ENCODE data around the gene TFEB. TPM values are rescaled to one million over a fixed set of nuclear protein-coding genes. Genes with fewer than 3 reads are reported as not detected.

The TFEB gene
- total and polyA plus RNA-seq, 2 donors (not counting 1 experiment from before 2014, with no cell fraction given): 1.9 to 7.6 TPM

- no peaks in the 10 kb centered on the region for H3K79me2 ChIP-seq (ENCODE audit: control insufficient read depth, insufficient read depth, low read length)
- no peaks in the 10 kb centered on the region for H4K20me1 ChIP-seq (ENCODE audit: control insufficient read depth, extremely low read depth, insufficient read depth, low read length)
- H3K27ac ChIP-seq (ENCODE audit: insufficient read depth, low read length): no peak overlapping the region
Observed at GRCh38 chr6:41648070-41648585, 87.3 kb downstream of the TFEB start.

GRCh38 chr6:41647061-41647511 lies 88.3 kb downstream of the TFEB start:
- peaks cover 7% of the 10 kb centered on the region for H3K27me3 ChIP-seq (ENCODE audit: control insufficient read depth, insufficient read depth, low read length)
- H3K36me3 ChIP-seq (ENCODE audit: control insufficient read depth, insufficient read depth, low read length): no peaks in the 10 kb centered on the region
- no peaks in the 10 kb centered on the region for H3K9me3 ChIP-seq (ENCODE audit: control insufficient read depth, insufficient read depth, low read depth, low read length)
- TF ChIP-seq EZH2 (IDR thresholded peaks at IDR 0.05; ENCODE audit: low read length, missing control alignments): no peak
- no peak overlapping the region for H2AFZ ChIP-seq (ENCODE audit: low read length)
- H3K9ac ChIP-seq (ENCODE audit: insufficient read depth, low read length): no peak overlapping the region
- H3K4me3 ChIP-seq (replicated peaks in 1 of 4; ENCODE audit: control extremely low read depth in 1 of 4, insufficient read depth in 1 of 4, low read depth in 3 of 4, low read length in 4 of 4): no peak overlapping the region
- no peaks in the 10 kb centered on the region for H3K79me2 ChIP-seq (ENCODE audit: control insufficient read depth, insufficient read depth, low read length)
- DNase-seq (ENCODE audit: low read depth in 2 of 2): peak; percentile 29 to 65
- H3K27ac ChIP-seq (ENCODE audit: insufficient read depth, low read length): no peak overlapping the region
- no peaks in the 10 kb centered on the region for H3K4me1 ChIP-seq (ENCODE audit: control insufficient read depth, extremely low read depth, insufficient read depth, low read length)
- no peaks in the 10 kb centered on the region for H4K20me1 ChIP-seq (ENCODE audit: control insufficient read depth, extremely low read depth, insufficient read depth, low read length)
- no peak overlapping the region for H3K4me2 ChIP-seq (ENCODE audit: extremely low read depth, insufficient read depth, low read length)

More at GRCh38 chr6:41648070-41648585, 87.3 kb downstream of the TFEB start:
- no peak for DNase-seq (ENCODE audit: low read depth in 2 of 2)
- no peaks in the 10 kb centered on the region for H3K4me1 ChIP-seq (ENCODE audit: control insufficient read depth, extremely low read depth, insufficient read depth, low read length)
- no peaks in the 10 kb centered on the region for H3K9me3 ChIP-seq (ENCODE audit: control insufficient read depth, insufficient read depth, low read depth, low read length)
- H3K4me3 ChIP-seq (replicated peaks in 1 of 4; ENCODE audit: control extremely low read depth in 1 of 4, insufficient read depth in 1 of 4, low read depth in 3 of 4, low read length in 4 of 4): no peak overlapping the region
- H3K27me3 ChIP-seq (ENCODE audit: control insufficient read depth, insufficient read depth, low read length): peaks cover 7% of the 10 kb centered on the region
- no peaks in the 10 kb centered on the region for H3K36me3 ChIP-seq (ENCODE audit: control insufficient read depth, insufficient read depth, low read length)
- H2AFZ ChIP-seq (ENCODE audit: low read length): no peak overlapping the region
- H3K9ac ChIP-seq (ENCODE audit: insufficient read depth, low read length): no peak overlapping the region
- H3K4me2 ChIP-seq (ENCODE audit: extremely low read depth, insufficient read depth, low read length): no peak overlapping the region
- TF ChIP-seq CTCF (conservative IDR thresholded peaks at IDR 0.05 in 1 of 2, IDR thresholded peaks at IDR 0.05 in 1 of 2; ENCODE audit: low read depth in 1 of 2, low read length in 2 of 2): no peak
- no peak for TF ChIP-seq EZH2 (IDR thresholded peaks at IDR 0.05; ENCODE audit: low read length, missing control alignments)

GRCh38 chr6:41646026-41646795 lies 89.2 kb downstream of the TFEB start:
- H2AFZ ChIP-seq (ENCODE audit: low read length): no peak overlapping the region
- no peak overlapping the region for H3K9ac ChIP-seq (ENCODE audit: insufficient read depth, low read length)
- no peaks in the 10 kb centered on the region for H3K4me1 ChIP-seq (ENCODE audit: control insufficient read depth, extremely low read depth, insufficient read depth, low read length)
- no peaks in the 10 kb centered on the region for H3K9me3 ChIP-seq (ENCODE audit: control insufficient read depth, insufficient read depth, low read depth, low read length)
- no peak for DNase-seq (ENCODE audit: low read depth in 2 of 2)
- H3K4me2 ChIP-seq (ENCODE audit: extremely low read depth, insufficient read depth, low read length): no peak overlapping the region
- no peak overlapping the region for H3K27ac ChIP-seq (ENCODE audit: insufficient read depth, low read length)
- H3K36me3 ChIP-seq (ENCODE audit: control insufficient read depth, insufficient read depth, low read length): no peaks in the 10 kb centered on the region
- no peaks in the 10 kb centered on the region for H3K79me2 ChIP-seq (ENCODE audit: control insufficient read depth, insufficient read depth, low read length)
- H3K27me3 ChIP-seq (ENCODE audit: control insufficient read depth, insufficient read depth, low read length): peaks cover 12% of the 10 kb centered on the region
- H3K4me3 ChIP-seq (replicated peaks in 1 of 4; ENCODE audit: control extremely low read depth in 1 of 4, insufficient read depth in 1 of 4, low read depth in 3 of 4, low read length in 4 of 4): no peak overlapping the region
- H4K20me1 ChIP-seq (ENCODE audit: control insufficient read depth, extremely low read depth, insufficient read depth, low read length): no peaks in the 10 kb centered on the region
- TF ChIP-seq CTCF (conservative IDR thresholded peaks at IDR 0.05 in 1 of 2, IDR thresholded peaks at IDR 0.05 in 1 of 2; ENCODE audit: low read depth in 1 of 2, low read length in 2 of 2) (no peak), EZH2 (IDR thresholded peaks at IDR 0.05; ENCODE audit: low read length, missing control alignments) (no peak)
